LNCAP (cell line): Measurements from ENCODE around the gene VDR.

Experiments
- TF ChIP-seq, protein P1 (sequence below): fragments of 450-650 bp; IDR thresholded peaks from 2 replicates; pipeline ENCODE4 v1.5.1; 2017; ENCODE audit warnings: mild to moderate bottlenecking

The VDR gene

DNA sequence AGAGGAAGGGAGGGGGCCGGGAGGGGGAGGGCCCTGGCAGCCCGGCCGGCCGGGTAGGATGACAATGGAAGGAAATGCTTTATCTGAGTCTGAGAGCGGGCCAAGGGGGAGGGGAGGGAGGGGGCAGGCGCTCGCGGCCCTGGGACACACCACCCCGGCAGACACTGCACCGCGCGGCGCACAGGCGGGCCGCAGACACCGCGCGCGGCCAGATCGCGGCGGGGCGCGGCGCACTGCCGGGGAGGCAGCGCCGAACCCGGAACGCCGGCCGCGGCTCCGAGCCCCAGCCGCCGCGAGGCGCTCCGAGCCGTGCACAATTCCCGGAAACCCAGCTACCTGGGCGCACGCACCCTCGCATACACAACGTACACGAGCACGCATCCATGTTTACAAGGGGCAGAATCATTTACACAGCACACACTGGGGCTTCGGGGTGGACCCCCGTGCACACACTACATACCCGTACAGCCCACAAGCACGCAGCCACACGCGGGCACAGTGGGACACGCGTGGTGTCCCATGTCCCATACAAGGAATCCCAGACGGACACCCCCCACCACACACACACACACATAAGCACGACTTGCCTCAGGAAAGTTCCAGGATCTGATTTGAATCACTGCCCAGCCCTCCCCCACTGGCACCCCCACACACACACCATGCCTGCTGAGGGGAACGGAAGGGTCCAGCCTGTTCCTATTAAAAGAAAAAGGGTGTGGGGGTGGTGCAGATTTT, 84.7 kb downstream of the VDR start, which contains the start of gene HDAC7:
Gene HDAC7 (minus strand): TSS at position 8 of the 735 bp plus-strand sequence. CDS start 118 bp downstream, outside the sequence.
- TF ChIP-seq, protein P1, sequence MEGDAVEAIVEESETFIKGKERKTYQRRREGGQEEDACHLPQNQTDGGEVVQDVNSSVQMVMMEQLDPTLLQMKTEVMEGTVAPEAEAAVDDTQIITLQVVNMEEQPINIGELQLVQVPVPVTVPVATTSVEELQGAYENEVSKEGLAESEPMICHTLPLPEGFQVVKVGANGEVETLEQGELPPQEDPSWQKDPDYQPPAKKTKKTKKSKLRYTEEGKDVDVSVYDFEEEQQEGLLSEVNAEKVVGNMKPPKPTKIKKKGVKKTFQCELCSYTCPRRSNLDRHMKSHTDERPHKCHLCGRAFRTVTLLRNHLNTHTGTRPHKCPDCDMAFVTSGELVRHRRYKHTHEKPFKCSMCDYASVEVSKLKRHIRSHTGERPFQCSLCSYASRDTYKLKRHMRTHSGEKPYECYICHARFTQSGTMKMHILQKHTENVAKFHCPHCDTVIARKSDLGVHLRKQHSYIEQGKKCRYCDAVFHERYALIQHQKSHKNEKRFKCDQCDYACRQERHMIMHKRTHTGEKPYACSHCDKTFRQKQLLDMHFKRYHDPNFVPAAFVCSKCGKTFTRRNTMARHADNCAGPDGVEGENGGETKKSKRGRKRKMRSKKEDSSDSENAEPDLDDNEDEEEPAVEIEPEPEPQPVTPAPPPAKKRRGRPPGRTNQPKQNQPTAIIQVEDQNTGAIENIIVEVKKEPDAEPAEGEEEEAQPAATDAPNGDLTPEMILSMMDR, result no peak; the same call in 1 of the 2 replicates

DNA sequence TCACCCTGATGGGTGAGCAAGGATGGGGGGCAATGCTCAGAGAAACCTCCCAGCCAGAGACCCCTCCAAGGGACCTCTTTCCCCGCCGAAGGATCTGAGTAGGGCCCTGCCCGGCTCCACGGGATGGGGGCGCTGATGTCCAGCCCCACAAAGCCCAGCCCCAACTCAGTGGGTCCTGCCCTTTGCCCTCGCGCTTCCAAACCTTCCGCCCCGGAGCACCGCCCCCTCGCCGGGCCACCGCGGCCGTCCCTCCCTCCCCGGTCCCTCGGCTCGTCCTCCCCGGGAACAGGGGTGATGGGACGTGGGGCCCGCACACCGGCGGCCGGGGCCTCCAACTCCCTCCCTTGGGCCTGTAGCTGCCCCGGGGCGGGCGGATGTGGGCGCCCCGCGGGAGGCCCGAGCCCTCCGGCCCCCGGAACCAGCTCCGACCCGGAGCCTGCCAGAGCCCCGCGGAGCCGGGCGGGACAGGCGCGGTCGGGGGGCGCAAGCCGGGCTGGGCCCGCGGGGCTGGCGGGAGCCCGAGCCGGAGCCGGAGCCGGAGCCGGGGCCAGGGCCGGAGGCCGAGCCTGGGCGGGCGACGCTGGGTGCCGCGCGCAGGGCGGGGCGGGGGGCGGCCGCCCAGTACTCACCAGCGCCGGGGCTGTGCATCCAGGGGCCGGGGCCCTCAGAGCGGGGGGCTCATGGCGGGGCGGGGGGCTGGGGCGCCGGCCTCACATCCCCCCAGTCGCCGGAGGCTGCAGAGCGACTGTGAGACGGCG, 85.5 kb downstream of the VDR start:
- TF ChIP-seq, protein P1, result peak; percentile 44

DNA sequence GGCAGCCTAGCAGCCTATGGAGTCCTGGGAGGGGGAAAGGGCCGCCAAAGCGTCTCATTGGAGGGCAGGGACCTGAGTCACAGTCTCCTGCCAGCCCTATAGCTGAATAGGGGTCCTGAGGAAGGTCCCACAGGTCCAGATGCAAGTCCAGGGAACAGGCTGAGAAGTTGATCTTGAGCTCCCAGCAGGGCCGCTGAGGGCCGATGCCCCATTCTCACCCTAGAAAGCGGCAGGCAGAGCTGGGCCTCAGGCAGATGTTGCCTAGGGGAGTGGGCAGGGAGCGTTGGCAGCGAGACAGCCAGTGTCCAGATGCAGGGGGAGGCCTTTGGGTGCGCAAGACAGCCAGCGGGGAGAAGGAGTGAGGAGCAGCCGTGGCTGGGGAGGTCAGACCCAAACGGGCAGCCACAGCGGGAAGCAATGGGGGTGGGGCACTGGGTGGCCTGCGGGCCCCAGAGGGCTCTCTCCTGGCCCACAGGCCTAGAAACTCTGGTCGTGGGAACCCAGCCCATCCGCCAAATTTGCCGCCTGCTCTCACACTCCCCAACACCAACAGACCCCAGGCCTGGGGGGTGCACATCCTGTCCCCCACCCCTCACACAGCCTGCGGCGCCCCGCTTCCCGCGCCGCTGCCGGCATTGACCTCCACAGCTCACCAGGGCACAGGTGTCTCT, 86.2 kb downstream of the VDR start:
- TF ChIP-seq, protein P1, result no peak

DNA sequence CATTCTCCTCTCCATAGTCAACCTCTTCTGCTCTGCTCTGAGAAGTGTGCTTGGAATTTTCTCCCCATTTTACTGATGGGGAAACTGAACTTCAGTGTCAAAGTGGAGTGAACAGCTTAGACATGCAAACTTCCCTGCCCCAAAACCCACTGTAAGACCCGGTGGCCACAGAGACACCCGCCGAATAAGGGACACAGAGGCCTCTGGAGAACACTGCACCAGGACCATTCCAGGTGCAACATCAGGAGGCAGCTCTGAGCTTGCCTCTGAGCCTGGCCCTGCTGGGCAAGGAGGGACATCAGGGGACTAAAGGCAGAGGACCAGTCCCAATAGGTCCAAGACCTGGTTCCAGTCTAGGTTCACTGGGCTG, 86.8 kb downstream of the VDR start:
- TF ChIP-seq, protein P1, result no peak

DNA sequence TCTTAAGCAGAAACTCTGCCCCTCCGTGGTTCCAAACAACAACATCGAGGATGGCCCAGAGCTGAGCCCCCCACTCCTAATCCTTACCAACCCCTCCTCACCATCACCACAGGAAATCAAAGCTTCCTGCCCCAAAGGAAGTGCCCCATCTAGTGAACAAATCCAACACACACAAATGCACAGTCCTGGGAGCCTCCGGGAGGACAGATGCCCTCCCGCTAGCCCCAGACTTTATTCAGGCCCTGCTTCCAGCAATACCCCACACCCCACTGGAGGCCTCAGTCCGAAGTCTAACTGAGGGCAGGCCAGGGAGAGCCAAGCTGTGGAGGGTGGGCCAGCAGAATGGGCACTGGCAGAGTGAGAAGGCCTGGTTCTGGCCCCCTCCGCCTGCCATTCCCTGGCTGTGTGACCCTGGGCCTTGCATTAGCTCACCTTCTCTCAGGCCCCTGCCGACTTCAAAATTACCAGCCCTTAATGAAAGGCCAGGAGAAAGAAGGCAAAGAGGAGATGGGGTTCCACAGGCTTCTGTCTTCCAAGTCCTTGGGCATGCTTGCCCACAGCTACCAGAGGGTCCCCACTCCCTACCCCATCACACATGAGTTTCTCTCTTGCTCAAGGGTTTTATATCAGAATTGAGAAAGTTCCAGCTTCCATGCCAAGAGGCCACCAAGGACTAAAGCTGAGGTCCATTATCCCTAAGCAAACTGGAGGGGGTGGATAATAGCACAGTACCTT, 87.4 kb downstream of the VDR start:
- TF ChIP-seq, protein P1, result no peak

DNA sequence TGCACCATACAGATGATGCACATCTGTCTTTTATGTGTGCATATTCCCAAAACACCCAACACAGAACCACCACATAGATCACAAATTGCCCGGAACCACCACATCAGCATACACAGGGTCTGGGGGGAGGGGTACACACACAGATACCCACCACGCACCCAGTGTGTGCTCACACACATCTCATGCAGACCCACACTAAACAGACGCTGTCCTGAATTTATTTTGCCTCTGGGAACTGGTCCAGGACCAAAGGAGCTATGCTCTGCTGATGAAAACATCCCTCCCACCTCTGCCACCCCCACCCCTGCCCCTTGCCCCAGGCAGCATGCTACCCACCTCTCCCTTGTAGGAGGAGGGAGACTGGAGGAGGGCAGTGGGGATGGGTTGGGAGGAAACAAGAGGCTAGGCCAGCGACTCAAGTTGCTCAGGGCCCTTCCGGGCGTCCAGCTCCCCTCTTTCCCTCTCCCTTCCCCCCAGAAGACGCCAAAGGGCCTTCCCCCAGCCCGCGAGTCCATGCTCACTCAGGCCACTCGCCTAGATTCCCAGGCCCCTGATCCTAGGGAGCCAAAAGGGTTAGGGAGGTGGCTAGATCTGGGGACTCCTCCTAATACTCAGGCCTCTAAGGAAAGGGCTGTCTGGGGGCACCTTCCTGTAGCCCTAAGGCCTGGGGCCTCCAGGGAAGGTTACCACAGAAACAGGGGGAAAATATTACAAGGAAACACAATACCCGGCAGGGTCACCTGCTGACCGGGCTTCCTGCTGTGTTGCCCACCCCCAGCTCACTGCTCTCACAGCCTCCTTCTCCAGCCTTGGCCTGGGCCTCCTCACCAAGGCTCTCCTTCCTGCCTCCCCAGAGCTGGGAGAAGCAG, 88.2 kb downstream of the VDR start:
- TF ChIP-seq, protein P1, result no peak
